Left lung (tissue), 10 donors: Measurements from ENCODE around the gene SLC7A6OS. TPM values are rescaled to one million over a fixed set of nuclear protein-coding genes. Genes with fewer than 3 reads are reported as not detected.

ENCODE experiments used
- ATAC-seq: fragments of 200-7000 bp; cut with Tn5 transposase; one replicate; pipeline ENCODE4 v1.9.1; 2020; ENCODE audit warnings: moderate library complexity
- DNase-seq, 4 donors: peaks; one replicate each; pipeline ENCODE4 v3.0.0-alpha.2; 2013 to 2020
- H3K27ac ChIP-seq, 2 donors: fragments of 200-600 bp; sonication (generic) in 1 of 2; one replicate each; pipeline versions ENCODE4 v1.5.0 to v1.8.0; 2020 to 2021
- H3K27me3 ChIP-seq, 2 donors: fragments of 200-600 bp; sonication (generic) in 1 of 2; one replicate each; pipeline versions ENCODE4 v1.5.0 to v1.8.0; 2020 to 2021
- H3K36me3 ChIP-seq, 2 donors: fragments of 200-600 bp; sonication (generic) in 1 of 2; one replicate each; pipeline versions ENCODE4 v1.5.0 to v1.8.0; 2020 to 2021
- H3K4me1 ChIP-seq, 2 donors: fragments of 200-600 bp; one replicate each; pipeline ENCODE4 v1.8.0; 2021
- H3K4me3 ChIP-seq, 2 donors: fragments of 200-600 bp; sonication (generic) in 1 of 2; one replicate each; pipeline versions ENCODE4 v1.5.0 to v1.8.0; 2020 to 2021; ENCODE audit warnings: mild to moderate bottlenecking in 1 of 2
- H3K9me3 ChIP-seq, 2 donors: fragments of 200-600 bp; sonication (generic) in 1 of 2; one replicate each; pipeline versions ENCODE4 v1.5.0 to v1.8.0; 2020 to 2021
- intact Hi-C, 2 donors: fragments of 100-400 bp; cut with DNase I; formaldehyde crosslinking; loops; one replicate each; pipeline versions ENCODE4 v1.11.2 to v1.14.2; 2022
- polyA plus RNA-seq, 6 donors: library from polyadenylated mRNA; unstranded; fragments of 120-200 nt; gene quantifications; one replicate each; pipeline ENCODE4 v1.2.1, GENCODE V29; 2013; ENCODE audit not compliant: insufficient read length in 6 of 6
- total RNA-seq, 2 donors: library from RNA; stranded (reverse); fragmentation: NEBNext Ultra II Directional; extraction: Animal tissue kit (Norgen Biotek cat#: 25700); gene quantifications; one replicate each; pipeline ENCODE4 v1.2.1, GENCODE V29; 2021
- TF ChIP-seq, protein P1 (sequence below), 2 donors: fragments of 200-600 bp; sonication (generic) in 1 of 2; IDR thresholded peaks; one replicate each; pipeline versions ENCODE4 v1.5.0 to v1.8.0; 2021; ENCODE audit warnings: antibody characterized with exemption in 2 of 2
- donor health status: DM: no; HTN: yes; CAD: no.
- donor health status: DM: no; HTN: no; CAD: no.

Gene SLC7A6OS
- total and polyA plus RNA-seq, 8 donors, result 11.7 to 24.4 (median 21.9) TPM

DNA sequence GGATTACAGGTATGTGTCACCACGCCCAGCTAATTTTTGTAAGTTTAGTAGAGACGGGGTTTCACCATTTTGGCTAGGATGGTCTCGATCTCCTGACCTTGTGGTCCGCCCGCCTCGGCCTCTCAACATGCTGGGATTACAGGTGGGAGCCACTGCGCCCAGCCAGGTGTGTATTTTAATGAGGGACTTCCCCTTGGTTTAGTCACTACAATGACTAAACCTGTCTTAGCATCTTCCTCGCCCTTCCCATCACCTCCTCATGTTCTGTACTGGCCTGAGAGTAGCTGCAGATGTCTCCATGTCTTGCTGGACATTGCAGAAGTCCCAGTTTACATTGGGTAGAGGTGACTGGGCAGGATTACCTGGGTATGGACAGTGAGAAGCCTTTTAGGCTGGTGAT is 36.9 kb downstream of the SLC7A6OS start:
- Histone ChIP-seq H3K4me1 (peaks cover 8 to 27% of the 10 kb centered on the region in 2 donors), H3K27ac (no peak overlapping the region), H3K36me3 (peaks cover 0 to 33% of the 10 kb centered on the region in 2 donors), H3K4me3 (no peak overlapping the region), H3K27me3 (no peaks in the 10 kb centered on the region), H3K9me3 (no peaks in the 10 kb centered on the region)
- TF ChIP-seq, protein P1, sequence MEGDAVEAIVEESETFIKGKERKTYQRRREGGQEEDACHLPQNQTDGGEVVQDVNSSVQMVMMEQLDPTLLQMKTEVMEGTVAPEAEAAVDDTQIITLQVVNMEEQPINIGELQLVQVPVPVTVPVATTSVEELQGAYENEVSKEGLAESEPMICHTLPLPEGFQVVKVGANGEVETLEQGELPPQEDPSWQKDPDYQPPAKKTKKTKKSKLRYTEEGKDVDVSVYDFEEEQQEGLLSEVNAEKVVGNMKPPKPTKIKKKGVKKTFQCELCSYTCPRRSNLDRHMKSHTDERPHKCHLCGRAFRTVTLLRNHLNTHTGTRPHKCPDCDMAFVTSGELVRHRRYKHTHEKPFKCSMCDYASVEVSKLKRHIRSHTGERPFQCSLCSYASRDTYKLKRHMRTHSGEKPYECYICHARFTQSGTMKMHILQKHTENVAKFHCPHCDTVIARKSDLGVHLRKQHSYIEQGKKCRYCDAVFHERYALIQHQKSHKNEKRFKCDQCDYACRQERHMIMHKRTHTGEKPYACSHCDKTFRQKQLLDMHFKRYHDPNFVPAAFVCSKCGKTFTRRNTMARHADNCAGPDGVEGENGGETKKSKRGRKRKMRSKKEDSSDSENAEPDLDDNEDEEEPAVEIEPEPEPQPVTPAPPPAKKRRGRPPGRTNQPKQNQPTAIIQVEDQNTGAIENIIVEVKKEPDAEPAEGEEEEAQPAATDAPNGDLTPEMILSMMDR (IDR thresholded peaks at IDR 0.05), result no peak
- no peak for DNase-seq
- no peak for ATAC-seq
- intact Hi-C loops, result no loop called here

DNA sequence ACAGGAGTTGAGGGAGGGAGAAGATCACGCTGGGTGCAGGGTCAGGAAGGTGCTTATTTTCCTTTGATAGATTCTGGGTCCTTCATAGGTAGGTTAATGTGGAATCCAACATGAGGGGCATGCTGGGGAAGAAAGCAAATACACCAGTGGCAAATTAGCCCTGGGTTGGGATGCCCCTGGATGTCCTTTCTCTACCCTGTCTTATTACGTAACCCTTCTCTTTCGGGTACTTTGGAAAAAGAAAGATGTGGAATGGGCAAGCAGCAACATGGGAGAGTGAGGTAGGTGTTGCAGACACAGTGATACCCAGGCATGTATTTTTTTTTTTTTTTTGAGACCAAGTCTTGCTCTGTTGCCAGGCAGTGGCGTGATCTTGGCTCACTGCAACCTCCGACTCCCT is 37.3 kb downstream of the SLC7A6OS start:
- DNase-seq (no peak), ATAC-seq (no peak)
- H3K27me3 ChIP-seq, result no peaks in the 10 kb centered on the region
- intact Hi-C loops, result no loop called here
- H3K4me3 ChIP-seq, result no peak overlapping the region
- peaks cover 8 to 27% of the 10 kb centered on the region in 2 donors for H3K4me1 ChIP-seq
- peaks cover 0 to 33% of the 10 kb centered on the region in 2 donors for H3K36me3 ChIP-seq
- no peak overlapping the region for H3K27ac ChIP-seq
- TF ChIP-seq, protein P1 (IDR thresholded peaks at IDR 0.05), result no peak
- H3K9me3 ChIP-seq, result no peaks in the 10 kb centered on the region

DNA sequence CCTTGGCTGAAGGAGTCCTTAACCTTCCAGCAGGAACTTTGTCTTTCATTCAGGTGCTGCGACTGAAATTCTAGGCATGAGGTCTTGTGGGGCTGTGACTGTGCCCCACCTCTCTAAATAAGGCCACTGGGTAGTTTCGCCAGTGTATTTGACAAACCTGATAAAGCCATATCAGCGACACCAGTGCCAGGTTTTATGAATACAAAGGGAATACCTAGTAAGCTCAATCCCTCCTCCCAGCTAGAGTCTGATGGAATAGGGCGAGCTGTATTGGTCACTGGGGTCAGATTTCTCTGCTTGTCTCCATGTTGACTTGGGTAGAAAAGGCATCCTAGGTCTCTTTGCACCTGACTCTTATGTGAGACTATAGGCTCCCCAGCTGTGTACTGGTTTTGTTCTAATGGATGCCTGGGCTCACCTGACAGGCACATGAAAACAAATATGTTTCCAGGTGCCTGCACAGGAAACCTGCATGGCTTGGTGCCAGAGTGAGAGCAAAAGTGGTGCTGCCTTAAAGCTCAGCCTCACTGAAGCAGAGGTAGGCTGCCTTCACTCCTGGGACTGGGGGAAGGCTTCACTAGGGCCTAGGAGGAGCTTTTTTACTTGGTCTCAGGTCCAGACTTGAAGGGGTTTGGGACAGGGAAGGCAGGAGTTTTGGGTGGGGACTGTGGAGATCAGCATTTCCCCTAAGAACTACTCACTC is 38.1 kb downstream of the SLC7A6OS start:
- DNase-seq, result peak in 1 of 4 donors; percentile 26
- ATAC-seq, result peak; percentile 8
- H3K4me3 ChIP-seq, result no peak overlapping the region
- peaks cover 0 to 29% of the 10 kb centered on the region in 2 donors for H3K36me3 ChIP-seq
- no peaks in the 10 kb centered on the region for H3K9me3 ChIP-seq
- no peaks in the 10 kb centered on the region for H3K27me3 ChIP-seq
- H3K4me1 ChIP-seq, result peaks cover 10 to 27% of the 10 kb centered on the region in 2 donors
- TF ChIP-seq, protein P1 (IDR thresholded peaks at IDR 0.05), result no peak
- H3K27ac ChIP-seq, result peak overlapping the region in 1 of 2 donors; percentile 20
- intact Hi-C loops, result no loop called here

DNA sequence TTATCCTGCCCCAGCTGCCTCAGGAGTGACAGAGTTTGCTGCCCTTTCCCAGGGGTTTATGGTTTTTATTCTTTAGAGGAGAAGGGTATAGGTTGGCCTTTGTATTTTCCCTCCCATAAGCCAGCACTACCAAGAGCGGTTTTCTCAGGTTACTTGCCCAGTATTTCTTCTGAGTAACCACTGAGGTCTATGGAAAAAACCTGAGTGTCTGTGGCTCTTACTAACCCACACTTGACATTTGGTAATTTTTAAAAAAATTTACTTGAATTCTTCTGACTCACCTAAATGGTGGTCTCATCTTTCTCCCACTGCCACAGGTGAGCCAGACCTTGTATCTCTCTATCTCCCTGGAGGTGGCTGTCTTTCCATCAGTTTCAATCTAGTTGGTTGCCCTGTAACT is 40.4 kb downstream of the SLC7A6OS start:
- intact Hi-C loops, result no loop called here
- TF ChIP-seq, protein P1 (IDR thresholded peaks at IDR 0.05), result no peak
- H3K27ac ChIP-seq, result no peak overlapping the region
- ATAC-seq, result no peak
- H3K9me3 ChIP-seq, result no peaks in the 10 kb centered on the region
- peaks cover 12 to 38% of the 10 kb centered on the region in 2 donors for H3K4me1 ChIP-seq
- H3K27me3 ChIP-seq, result no peaks in the 10 kb centered on the region
- no peak overlapping the region for H3K4me3 ChIP-seq
- DNase-seq, result no peak
- H3K36me3 ChIP-seq, result peaks cover 0 to 21% of the 10 kb centered on the region in 2 donors

DNA sequence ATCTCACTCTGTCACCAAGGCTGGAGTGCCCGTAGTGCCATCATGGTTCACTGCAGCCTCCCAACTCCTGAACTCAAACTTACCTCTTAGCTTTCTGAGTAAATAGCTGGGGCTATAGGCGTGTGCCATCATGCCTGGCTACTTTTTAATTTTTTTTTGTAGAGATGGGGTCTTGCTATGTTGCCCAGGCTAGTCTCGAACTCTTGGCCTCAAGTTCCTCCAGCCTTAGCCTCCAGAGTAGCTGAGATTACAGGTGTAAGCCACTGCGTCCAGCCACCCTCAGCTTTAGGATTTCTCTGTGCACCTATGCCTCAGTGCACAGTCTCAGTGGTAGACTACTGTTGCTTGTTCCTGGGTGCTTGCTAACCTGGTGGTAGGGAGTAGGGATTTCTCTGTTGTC is 41.0 kb downstream of the SLC7A6OS start:
- DNase-seq (no peak), ATAC-seq (no peak)
- H3K4me3 ChIP-seq, result no peak overlapping the region
- no peak overlapping the region for H3K27ac ChIP-seq
- H3K4me1 ChIP-seq, result peaks cover 12 to 43% of the 10 kb centered on the region in 2 donors
- H3K9me3 ChIP-seq, result no peaks in the 10 kb centered on the region
- intact Hi-C loops, result no loop called here
- H3K27me3 ChIP-seq, result no peaks in the 10 kb centered on the region
- TF ChIP-seq, protein P1 (IDR thresholded peaks at IDR 0.05), result no peak
- H3K36me3 ChIP-seq, result peaks cover 0 to 16% of the 10 kb centered on the region in 2 donors
